ENCODE data around the gene DUOXA1. TPM values are rescaled to one million over a fixed set of nuclear protein-coding genes. Genes with fewer than 3 reads are reported as not detected.
"Not testable (repeated sequence)": the region's sequence is repeated elsewhere in the genome, so short reads cannot be mapped to it uniquely, and the experiment has no call there.

Gene DUOXA1
- polyA plus RNA-seq, 3 donors, result 0.16 to 0.56 (median 0.20) TPM

DNA sequence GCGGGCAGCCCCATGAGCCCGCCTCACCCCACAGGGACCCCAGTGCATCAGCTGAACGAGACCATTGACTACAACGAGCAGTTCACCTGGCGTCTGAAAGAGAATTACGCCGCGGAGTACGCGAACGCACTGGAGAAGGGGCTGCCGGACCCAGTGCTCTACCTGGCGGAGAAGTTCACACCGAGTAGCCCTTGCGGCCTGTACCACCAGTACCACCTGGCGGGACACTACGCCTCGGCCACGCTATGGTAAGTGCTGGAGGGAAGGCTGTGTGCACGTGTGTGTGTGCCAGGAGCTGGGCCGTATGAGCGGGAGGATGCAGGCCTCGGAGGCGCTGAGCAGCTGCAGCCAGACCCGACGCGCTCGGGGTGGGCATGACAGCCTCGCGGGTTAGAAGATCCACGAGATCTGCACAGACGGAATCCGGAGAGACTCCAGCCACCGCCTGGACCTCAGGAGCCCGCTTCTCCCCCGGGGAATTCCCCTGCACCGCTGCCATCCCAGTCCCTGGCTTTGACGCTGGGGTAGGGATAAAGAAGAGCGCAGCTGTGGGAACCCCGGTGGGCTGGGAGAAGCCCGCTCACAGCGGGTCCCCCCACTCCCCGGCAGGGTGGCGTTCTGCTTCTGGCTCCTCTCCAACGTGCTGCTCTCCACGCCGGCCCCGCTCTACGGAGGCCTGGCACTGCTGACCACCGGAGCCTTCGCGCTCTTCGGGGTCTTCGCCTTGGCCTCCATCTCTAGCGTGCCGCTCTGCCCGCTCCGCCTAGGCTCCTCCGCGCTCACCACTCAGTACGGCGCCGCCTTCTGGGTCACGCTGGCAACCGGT lies 13.0 kb downstream of the DUOXA1 start:
- DNase-seq (ENCODE audit: extremely low read depth in 1 of 11, low read depth in 9 of 11, low spot score in 4 of 11), result no peak

GRCh38 chr15:45116006-45116481 lies 13.6 kb downstream of the DUOXA1 start:
- DNase-seq (ENCODE audit: extremely low read depth in 1 of 11, low read depth in 9 of 11, low spot score in 4 of 11), result no peak

GRCh38 chr15:45115312-45115820 lies 14.3 kb downstream of the DUOXA1 start:
- no peak for DNase-seq (ENCODE audit: extremely low read depth in 1 of 11, low read depth in 9 of 11, low spot score in 4 of 11)

- DNase-seq (ENCODE audit: extremely low read depth in 1 of 11, low read depth in 9 of 11, low spot score in 4 of 11), result no peak
Measured at GRCh38 chr15:45114751-45115085, 15.0 kb downstream of the DUOXA1 start.

- DNase-seq (ENCODE audit: extremely low read depth in 1 of 11, low read depth in 9 of 11, low spot score in 4 of 11), result no peak
Measured at GRCh38 chr15:45114076-45114750, 15.5 kb downstream of the DUOXA1 start, which contains the start of the genes DUOX2 and DUOXA2. TSS of gene DUOX2 (minus strand) at chr15:45114172. CDS start at chr15:45113411, 761 bp downstream. TSS of gene DUOXA2 (plus strand) at chr15:45114326. CDS start at chr15:45114606, 280 bp downstream.

- DNase-seq (ENCODE audit: extremely low read depth in 1 of 11, low read depth in 9 of 11, low spot score in 4 of 11), result no peak
Measured at GRCh38 chr15:45113380-45113990, 16.2 kb downstream of the DUOXA1 start.

GRCh38 chr15:45112591-45113379 lies 16.9 kb downstream of the DUOXA1 start:
- DNase-seq (ENCODE audit: extremely low read depth in 1 of 11, low read depth in 9 of 11, low spot score in 4 of 11), result no peak

GRCh38 chr15:45112143-45112590 lies 17.5 kb downstream of the DUOXA1 start:
- no peak for DNase-seq (ENCODE audit: extremely low read depth in 1 of 11, low read depth in 9 of 11, low spot score in 4 of 11)

DNA sequence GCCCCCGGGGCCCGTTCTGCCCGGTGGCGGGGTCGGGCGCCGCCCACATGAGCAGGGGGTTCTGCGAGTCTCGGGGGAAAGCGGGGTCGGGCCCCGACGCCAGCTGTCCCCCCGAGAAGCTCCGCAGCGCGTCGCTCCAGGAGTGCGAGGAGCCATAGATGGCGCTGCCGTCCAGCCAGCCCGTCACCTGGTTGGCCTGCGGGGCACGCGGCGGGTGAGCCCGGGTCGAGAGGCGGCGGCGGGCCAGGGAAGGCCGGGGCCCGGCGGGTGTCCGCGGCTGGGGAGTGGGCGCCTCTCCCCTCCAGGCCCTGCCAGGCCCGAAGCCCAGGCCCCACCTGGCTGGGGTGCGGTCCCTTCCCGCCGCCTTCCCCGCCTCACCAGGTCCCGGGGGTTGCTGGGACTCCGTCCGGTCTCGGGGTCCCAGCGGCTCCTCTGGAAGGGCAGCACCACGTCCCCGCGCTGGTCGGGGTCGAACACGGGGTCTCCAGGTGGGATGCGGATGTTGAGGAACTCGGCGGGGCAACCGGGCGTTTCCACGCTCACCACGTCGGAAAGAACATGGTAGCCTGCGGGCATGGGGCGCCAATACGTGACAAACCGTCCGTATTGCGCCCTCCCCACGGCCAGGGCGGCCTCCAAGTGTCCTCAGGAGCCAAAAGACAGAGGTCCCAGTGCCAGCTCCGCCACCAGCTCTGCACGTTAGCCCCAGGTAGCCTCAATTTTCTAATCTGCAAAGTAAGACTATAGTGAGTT lies 18.1 kb downstream of the DUOXA1 start:
- no peak for DNase-seq (ENCODE audit: extremely low read depth in 1 of 11, low read depth in 9 of 11, low spot score in 4 of 11)

GRCh38 chr15:45110256-45110820 lies 19.3 kb downstream of the DUOXA1 start:
- no peak for DNase-seq (ENCODE audit: extremely low read depth in 1 of 11, low read depth in 9 of 11, low spot score in 4 of 11)

DNA sequence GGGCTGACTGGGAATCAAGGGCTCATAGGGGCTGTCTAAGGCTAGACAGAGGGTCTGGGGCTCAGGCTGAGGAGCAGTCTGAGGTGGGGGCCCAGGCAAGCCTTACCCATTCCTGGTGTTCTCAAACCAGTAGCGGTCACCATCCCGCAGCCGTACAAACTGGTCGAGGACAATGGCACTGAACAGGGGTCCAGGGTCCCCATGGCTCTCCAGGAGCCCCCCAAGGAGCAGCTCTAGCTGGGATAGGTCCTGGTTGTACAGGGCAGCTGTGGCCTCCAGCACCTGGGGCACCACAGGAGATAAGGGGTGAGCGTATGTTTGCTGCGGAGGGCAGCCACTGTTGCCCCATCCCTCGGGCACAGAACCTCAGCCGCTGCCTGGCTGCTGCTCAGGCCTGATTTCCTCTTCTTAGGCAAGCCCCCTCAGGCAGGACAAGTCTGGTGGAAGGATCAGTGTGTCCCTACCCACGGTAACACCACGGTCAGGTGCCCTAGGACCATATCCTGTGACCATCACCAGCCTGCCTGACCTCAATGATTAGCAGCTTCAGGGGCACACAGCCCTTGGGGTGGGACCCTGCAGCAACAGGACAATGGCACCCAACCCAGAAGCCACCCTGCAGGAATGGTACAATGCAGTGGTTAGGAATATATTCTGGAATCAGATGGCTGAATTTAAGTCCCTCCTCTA lies 21.6 kb downstream of the DUOXA1 start:
- no peak for DNase-seq (ENCODE audit: extremely low read depth in 1 of 11, low read depth in 9 of 11, low spot score in 4 of 11)

GRCh38 chr15:45106002-45106790 lies 23.5 kb downstream of the DUOXA1 start:
- no peak for DNase-seq (ENCODE audit: extremely low read depth in 1 of 11, low read depth in 9 of 11, low spot score in 4 of 11)

DNA sequence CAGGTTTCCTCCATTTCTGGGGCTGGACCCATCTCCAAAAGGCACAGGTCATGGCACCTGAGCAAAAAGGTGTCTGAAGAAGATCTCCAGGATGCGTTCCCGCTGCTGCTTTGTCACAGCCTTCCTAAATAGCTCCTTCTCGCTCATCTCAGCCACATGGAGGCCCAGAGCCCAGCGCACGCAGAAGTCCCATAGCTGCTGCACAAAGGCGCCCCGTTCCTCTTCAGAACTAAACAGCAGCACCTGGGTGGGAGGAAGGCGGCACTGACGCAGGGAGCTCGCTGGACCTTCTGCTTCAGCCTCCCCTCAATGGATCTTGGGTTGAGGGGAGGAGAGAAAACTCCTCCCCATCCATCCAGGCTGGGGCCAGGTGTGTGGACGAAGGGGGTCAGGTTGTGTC lies 24.1 kb downstream of the DUOXA1 start:
- DNase-seq (ENCODE audit: extremely low read depth in 1 of 11, low read depth in 9 of 11, low spot score in 4 of 11), result no peak

DNA sequence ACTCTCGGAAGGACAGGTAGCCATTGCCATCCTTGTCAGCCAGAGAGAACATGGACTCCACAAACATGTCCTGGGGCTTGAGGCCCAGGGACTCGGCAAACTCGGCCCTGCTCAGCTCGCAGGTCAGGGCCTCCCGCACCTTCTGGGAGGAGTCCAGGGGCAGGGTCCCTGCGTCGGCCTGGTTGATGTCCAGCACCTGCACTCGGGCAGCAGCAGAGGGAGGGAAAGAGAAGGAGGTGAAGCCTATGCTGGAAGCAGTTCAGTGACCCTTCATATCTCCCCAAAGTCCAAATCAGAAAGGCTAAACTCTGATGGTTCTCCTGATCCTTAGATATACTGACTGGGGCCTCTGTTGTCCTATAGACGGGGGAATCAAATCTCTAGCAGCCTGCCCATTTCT lies 25.5 kb downstream of the DUOXA1 start:
- DNase-seq (ENCODE audit: extremely low read depth in 1 of 11, low read depth in 9 of 11, low spot score in 4 of 11), result not testable (repeated sequence)

DNA sequence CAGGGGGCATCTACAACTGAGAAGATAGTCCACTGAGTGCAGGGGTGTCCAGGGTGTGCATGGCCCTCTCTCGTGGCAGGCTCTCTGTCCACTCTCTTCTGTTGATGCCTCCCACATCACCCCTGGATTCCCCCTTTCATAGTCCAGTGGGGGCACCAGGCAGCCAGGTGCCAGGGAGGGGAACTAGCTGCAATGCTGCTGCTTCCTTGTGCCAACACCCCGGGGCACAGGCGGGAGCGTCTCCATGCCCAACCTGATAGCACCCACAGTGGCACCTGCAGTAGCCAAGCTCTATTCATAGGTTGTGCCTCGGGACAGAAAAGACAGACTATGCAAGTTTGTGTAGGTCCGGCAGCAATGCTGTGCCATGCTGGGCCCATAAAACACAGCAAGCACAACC lies 27.5 kb downstream of the DUOXA1 start:
- DNase-seq (ENCODE audit: extremely low read depth in 1 of 11, low read depth in 9 of 11, low spot score in 4 of 11), result no peak

DNA sequence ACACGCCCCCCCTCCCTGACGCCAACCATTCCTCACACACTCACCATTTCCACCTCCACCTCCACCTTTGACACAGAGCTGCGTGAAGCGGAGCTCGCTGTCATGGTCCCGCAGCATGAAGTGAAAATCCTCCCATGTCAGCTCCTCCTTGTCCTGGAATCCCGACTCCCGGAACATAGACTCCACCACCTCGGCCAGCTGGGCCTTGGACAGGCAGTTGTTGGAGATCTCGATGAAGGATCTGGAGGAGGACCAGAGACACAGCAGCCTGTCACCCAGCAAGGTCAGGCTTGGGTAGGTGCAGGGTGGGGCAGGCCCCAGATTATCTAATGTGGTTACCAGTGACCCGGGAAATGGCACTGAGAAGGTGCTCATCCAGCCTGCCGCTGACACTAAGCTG lies 27.9 kb downstream of the DUOXA1 start:
- DNase-seq (ENCODE audit: extremely low read depth in 1 of 11, low read depth in 9 of 11, low spot score in 4 of 11), result no peak

Data from renal cortex interstitium (tissue), 11 donors.